Nephron progenitor cell (in vitro differentiated cells): ENCODE results near the gene LOXHD1.

ENCODE experiments used
- DNase-seq: peaks from one replicate; pipeline ENCODE4 v3.0.0; 2021
- H3K27ac Mint-ChIP-seq: 2 replicates; pipeline ENCODE4 v1.8.0; 2021; ENCODE audit warnings: mild to moderate bottlenecking, moderate library complexity, mixed read lengths
- H3K27me3 Mint-ChIP-seq: 2 replicates; pipeline ENCODE4 v1.8.0; 2021; ENCODE audit warnings: mild to moderate bottlenecking, low read depth, mixed read lengths; ENCODE audit not compliant: poor library complexity
- H3K36me3 Mint-ChIP-seq: 2 replicates; pipeline ENCODE4 v1.8.0; 2021; ENCODE audit warnings: low read depth, mixed read lengths
- H3K4me1 Mint-ChIP-seq: 2 replicates; pipeline ENCODE4 v1.8.0; 2021; ENCODE audit warnings: mixed read lengths
- H3K4me3 Mint-ChIP-seq: 2 replicates; pipeline ENCODE4 v1.8.0; 2021; ENCODE audit warnings: mild to moderate bottlenecking, moderate library complexity, mixed read lengths
- H3K9me3 Mint-ChIP-seq: 2 replicates; pipeline ENCODE4 v1.8.0; 2021; ENCODE audit warnings: mild to moderate bottlenecking, moderate library complexity, mixed read lengths
- CTCF ChIP-seq: fragments of 200-600 bp; sonication (generic); IDR thresholded peaks from 2 replicates; pipeline ENCODE4 v1.5.0; 2021; ENCODE audit warnings: antibody characterized with exemption

LOXHD1 gene

GRCh38 chr18:46474487-46475389 is 182.3 kb downstream of the LOXHD1 start:
- H3K9me3 Mint-ChIP-seq, result no peaks in the 10 kb centered on the region
- peak overlapping the region; percentile 66 for H3K27ac Mint-ChIP-seq
- H3K27me3 Mint-ChIP-seq, result peaks cover 32% of the 10 kb centered on the region

GRCh38 chr18:46471809-46472498 is 185.1 kb downstream of the LOXHD1 start:
- H3K9me3 Mint-ChIP-seq, result no peaks in the 10 kb centered on the region
- TF ChIP-seq CTCF, result no peak
- no peak overlapping the region for H3K4me3 Mint-ChIP-seq
- H3K27me3 Mint-ChIP-seq, result peaks cover 18% of the 10 kb centered on the region
- peaks cover 37% of the 10 kb centered on the region for H3K4me1 Mint-ChIP-seq
- H3K27ac Mint-ChIP-seq, result no peak overlapping the region
- DNase-seq, result no peak
- no peaks in the 10 kb centered on the region for H3K36me3 Mint-ChIP-seq

More at GRCh38 chr18:46474487-46475389, 182.3 kb downstream of the LOXHD1 start:
- TF ChIP-seq CTCF, result no peak
- Mint-ChIP-seq H3K36me3 (no peaks in the 10 kb centered on the region), H3K4me3 (no peak overlapping the region), H3K4me1 (peaks cover 18% of the 10 kb centered on the region)
- no peak for DNase-seq

- no peak for TF ChIP-seq CTCF
- no peak for DNase-seq
- Mint-ChIP-seq H3K4me1 (peaks cover 47% of the 10 kb centered on the region), H3K36me3 (no peaks in the 10 kb centered on the region), H3K9me3 (no peaks in the 10 kb centered on the region), H3K4me3 (no peak overlapping the region), H3K27ac (no peak overlapping the region), H3K27me3 (peaks cover 10% of the 10 kb centered on the region)
Observed at GRCh38 chr18:46470714-46471113, 186.3 kb downstream of the LOXHD1 start.

- Mint-ChIP-seq H3K27ac (no peak overlapping the region), H3K4me3 (no peak overlapping the region), H3K9me3 (no peaks in the 10 kb centered on the region), H3K36me3 (no peaks in the 10 kb centered on the region), H3K4me1 (peaks cover 54% of the 10 kb centered on the region), H3K27me3 (peaks cover 14% of the 10 kb centered on the region)
- DNase-seq, result no peak
- TF ChIP-seq CTCF, result no peak
Observed at GRCh38 chr18:46469186-46469915, 187.7 kb downstream of the LOXHD1 start.

- no peaks in the 10 kb centered on the region for H3K9me3 Mint-ChIP-seq
- H3K4me1 Mint-ChIP-seq, result peaks cover 61% of the 10 kb centered on the region
- DNase-seq, result no peak
- no peak for TF ChIP-seq CTCF
- no peak overlapping the region for H3K4me3 Mint-ChIP-seq
- no peak overlapping the region for H3K27ac Mint-ChIP-seq
- H3K36me3 Mint-ChIP-seq, result no peaks in the 10 kb centered on the region
- peaks cover 14% of the 10 kb centered on the region for H3K27me3 Mint-ChIP-seq
Observed at GRCh38 chr18:46468426-46469180, 188.4 kb downstream of the LOXHD1 start.
